Measurements from ENCODE around the gene PRR5. TPM values are rescaled to one million over a fixed set of nuclear protein-coding genes. Genes with fewer than 3 reads are reported as not detected.

PRR5 gene
- total and polyA plus RNA-seq, 2 donors (not counting 1 experiment from before 2014, with no cell fraction given), result 18.4 to 36.1 TPM

GRCh38 chr22:44743247-44743646 lies 41.2 kb downstream of the PRR5 start:
- Histone ChIP-seq H3K4me1 (ENCODE audit: control insufficient read depth in 2 of 2, insufficient read depth in 2 of 2, low read length in 2 of 2) (no peaks in the 10 kb centered on the region), H3K9me3 (ENCODE audit: control extremely low read depth in 1 of 3, control insufficient read depth in 2 of 3, insufficient read depth in 1 of 3, low read length in 2 of 3) (peaks cover 0 to 9% (median 0%) of the 10 kb centered on the region in 3 donors), H2AFZ (ENCODE audit: insufficient read depth, low read depth, low read length, poor library complexity, severe bottlenecking) (no peak overlapping the region), H3K9ac (ENCODE audit: low read length) (no peak overlapping the region), H3K79me2 (ENCODE audit: control insufficient read depth, insufficient read depth, low read length) (no peaks in the 10 kb centered on the region), H3K27me3 (replicated peaks in 1 of 4; ENCODE audit: control extremely low read depth in 1 of 4, control insufficient read depth in 3 of 4, insufficient read depth in 4 of 4, low read length in 3 of 4) (peaks cover 0 to 7% (median 3%) of the 10 kb centered on the region in 4 experiments), H3K4me3 (ENCODE audit: control extremely low read depth in 1 of 5, extremely low read depth in 1 of 5, insufficient read depth in 1 of 5, low read depth in 2 of 5, low read length in 4 of 5) (no peak overlapping the region), H3K27ac (ENCODE audit: low read length in 2 of 2) (no peak overlapping the region), H3K4me2 (replicated peaks; ENCODE audit: low read depth, low read length, poor library complexity, severe bottlenecking) (no peak overlapping the region), H3K36me3 (replicated peaks in 1 of 2; ENCODE audit: control extremely low read depth in 1 of 2, control insufficient read depth in 1 of 2, extremely low read depth in 1 of 2, insufficient read depth in 2 of 2, low read length in 1 of 2) (no peaks in the 10 kb centered on the region), H4K20me1 (ENCODE audit: control insufficient read depth, insufficient read depth, low read length, poor library complexity, severe bottlenecking) (no peaks in the 10 kb centered on the region)
- ATAC-seq (ENCODE audit: low read depth) (no peak), DNase-seq (no peak)
- Mint-ChIP-seq H3K27me3 (peaks cover 22% of the 10 kb centered on the region), H3K4me3 (no peak overlapping the region), H3K9me3 (ENCODE audit: insufficient read depth) (no peaks in the 10 kb centered on the region), H3K27ac (no peak overlapping the region), H3K4me1 (no peaks in the 10 kb centered on the region)
- POLR2A ChIA-PET, result no interaction called here
- TF ChIP-seq CTCF (IDR thresholded peaks at IDR 0.05) (no peak), EZH2 (IDR thresholded peaks at IDR 0.05; ENCODE audit: borderline replicate concordance, insufficient read depth, low read depth, low read length, poor library complexity, severe bottlenecking) (no peak)
- 86% methylated on average over 4 of the region's 11 CpGs for WGBS (ENCODE audit: insufficient coverage)
- CTCF ChIA-PET, result no interaction called here
- intact Hi-C loops (cut with micrococcal nuclease), result no loop called here

GRCh38 chr22:44743804-44744211 lies 41.8 kb downstream of the PRR5 start:
- no peak overlapping the region for H3K27ac ChIP-seq (ENCODE audit: low read length in 2 of 2)
- no peak overlapping the region for H3K4me2 ChIP-seq (replicated peaks; ENCODE audit: low read depth, low read length, poor library complexity, severe bottlenecking)
- no peak overlapping the region for H3K9ac ChIP-seq (ENCODE audit: low read length)
- no peaks in the 10 kb centered on the region for H3K79me2 ChIP-seq (ENCODE audit: control insufficient read depth, insufficient read depth, low read length)
- Mint-ChIP-seq H3K4me3 (no peak overlapping the region), H3K27ac (no peak overlapping the region), H3K9me3 (ENCODE audit: insufficient read depth) (no peaks in the 10 kb centered on the region), H3K27me3 (peaks cover 27% of the 10 kb centered on the region), H3K4me1 (no peaks in the 10 kb centered on the region)
- 90% methylated on average over 2 of the region's 7 CpGs for WGBS (ENCODE audit: insufficient coverage)
- ChIA-PET POLR2A (no interaction called here), CTCF (no interaction called here)
- H2AFZ ChIP-seq (ENCODE audit: insufficient read depth, low read depth, low read length, poor library complexity, severe bottlenecking), result no peak overlapping the region
- no peaks in the 10 kb centered on the region for H3K4me1 ChIP-seq (ENCODE audit: control insufficient read depth in 2 of 2, insufficient read depth in 2 of 2, low read length in 2 of 2)
- H4K20me1 ChIP-seq (ENCODE audit: control insufficient read depth, insufficient read depth, low read length, poor library complexity, severe bottlenecking), result no peaks in the 10 kb centered on the region
- H3K9me3 ChIP-seq (ENCODE audit: control extremely low read depth in 1 of 3, control insufficient read depth in 2 of 3, insufficient read depth in 1 of 3, low read length in 2 of 3), result peaks cover 0 to 9% (median 0%) of the 10 kb centered on the region in 3 donors
- H3K4me3 ChIP-seq (ENCODE audit: control extremely low read depth in 1 of 5, extremely low read depth in 1 of 5, insufficient read depth in 1 of 5, low read depth in 2 of 5, low read length in 4 of 5), result no peak overlapping the region
- no peak for ATAC-seq (ENCODE audit: low read depth)
- no peaks in the 10 kb centered on the region for H3K36me3 ChIP-seq (replicated peaks in 1 of 2; ENCODE audit: control extremely low read depth in 1 of 2, control insufficient read depth in 1 of 2, extremely low read depth in 1 of 2, insufficient read depth in 2 of 2, low read length in 1 of 2)
- DNase-seq, result no peak
- TF ChIP-seq EZH2 (IDR thresholded peaks at IDR 0.05; ENCODE audit: borderline replicate concordance, insufficient read depth, low read depth, low read length, poor library complexity, severe bottlenecking) (no peak), CTCF (IDR thresholded peaks at IDR 0.05) (no peak)
- intact Hi-C loops (cut with micrococcal nuclease), result no loop called here
- peaks cover 0 to 7% (median 3%) of the 10 kb centered on the region in 4 experiments for H3K27me3 ChIP-seq (replicated peaks in 1 of 4; ENCODE audit: control extremely low read depth in 1 of 4, control insufficient read depth in 3 of 4, insufficient read depth in 4 of 4, low read length in 3 of 4)

Data from B cell (primary cell).